ENCODE data around the gene PCDHB11.
"Not testable (repeated sequence)": the region's sequence is repeated elsewhere in the genome, so short reads cannot be mapped to it uniquely, and the experiment has no call there.

DNA sequence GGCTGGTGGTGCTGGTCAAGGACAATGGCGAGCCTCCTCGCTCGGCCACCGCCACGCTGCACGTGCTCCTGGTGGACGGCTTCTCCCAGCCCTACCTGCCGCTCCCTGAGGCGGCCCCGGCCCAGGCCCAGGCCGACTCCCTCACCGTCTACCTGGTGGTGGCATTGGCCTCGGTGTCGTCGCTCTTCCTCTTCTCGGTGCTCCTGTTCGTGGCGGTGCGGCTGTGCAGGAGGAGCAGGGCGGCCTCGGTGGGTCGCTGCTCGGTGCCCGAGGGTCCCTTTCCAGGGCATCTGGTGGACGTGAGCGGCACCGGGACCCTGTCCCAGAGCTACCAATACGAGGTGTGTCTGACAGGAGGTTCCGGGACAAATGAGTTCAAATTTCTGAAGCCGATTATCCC is 26.0 kb downstream of the PCDHB11 start:
- TF ChIP-seq, protein P1, sequence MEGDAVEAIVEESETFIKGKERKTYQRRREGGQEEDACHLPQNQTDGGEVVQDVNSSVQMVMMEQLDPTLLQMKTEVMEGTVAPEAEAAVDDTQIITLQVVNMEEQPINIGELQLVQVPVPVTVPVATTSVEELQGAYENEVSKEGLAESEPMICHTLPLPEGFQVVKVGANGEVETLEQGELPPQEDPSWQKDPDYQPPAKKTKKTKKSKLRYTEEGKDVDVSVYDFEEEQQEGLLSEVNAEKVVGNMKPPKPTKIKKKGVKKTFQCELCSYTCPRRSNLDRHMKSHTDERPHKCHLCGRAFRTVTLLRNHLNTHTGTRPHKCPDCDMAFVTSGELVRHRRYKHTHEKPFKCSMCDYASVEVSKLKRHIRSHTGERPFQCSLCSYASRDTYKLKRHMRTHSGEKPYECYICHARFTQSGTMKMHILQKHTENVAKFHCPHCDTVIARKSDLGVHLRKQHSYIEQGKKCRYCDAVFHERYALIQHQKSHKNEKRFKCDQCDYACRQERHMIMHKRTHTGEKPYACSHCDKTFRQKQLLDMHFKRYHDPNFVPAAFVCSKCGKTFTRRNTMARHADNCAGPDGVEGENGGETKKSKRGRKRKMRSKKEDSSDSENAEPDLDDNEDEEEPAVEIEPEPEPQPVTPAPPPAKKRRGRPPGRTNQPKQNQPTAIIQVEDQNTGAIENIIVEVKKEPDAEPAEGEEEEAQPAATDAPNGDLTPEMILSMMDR (IDR thresholded peaks at IDR 0.05): not testable (repeated sequence)
- TF ChIP-seq POLR2A (IDR thresholded peaks at IDR 0.05): not testable (repeated sequence)

All from lower leg skin (tissue), 3 donors.